A549 (cell line): ENCODE results near the gene GFRAL. TPM values are rescaled to one million over a fixed set of nuclear protein-coding genes. Genes with fewer than 3 reads are reported as not detected.

Source experiments
- ATAC-seq, 2 experiments: fragments of 200-7000 bp in 1 of 2; fragments of >200 bp in 1 of 2; cut with Nextera tagmentation in 1 of 2; cut with Tn5 transposase in 1 of 2; 3 replicates each; pipeline versions ENCODE4 v1.8.0 to v1.9.1; 2018 to 2020; ENCODE audit warnings: mild to moderate bottlenecking in 1 of 2, moderate library complexity in 1 of 2
- CTCF ChIA-PET: fragments of 300-600 bp; sonication (Branson Sonifier 250); formaldehyde crosslinking; extraction: SDS; loops from one replicate; lab custom pipeline; 2021; ENCODE audit warnings: antibody characterized with exemption, inconsistent platforms; lab: Yijun Ruan, JAX
- POLR2A ChIA-PET: fragments of 350-600 bp; formaldehyde crosslinking; extraction: SDS; loops from one replicate; lab custom pipeline; 2021; ENCODE audit warnings: antibody characterized with exemption, inconsistent platforms; lab: Yijun Ruan, JAX
- DNase-seq, 2 experiments: peaks; one replicate each; pipeline versions ENCODE4 v3.0.0 to v3.0.0-alpha.2; 2011 to 2016; ENCODE audit warnings: low read depth in 1 of 2, low spot score in 1 of 2
- FAIRE-seq: peaks from 2 replicates; lab custom pipeline; 2011; peaks lifted over from hg19 to GRCh38; lab: Jason Lieb, UNC
- H3K27ac ChIP-seq, 2 experiments: fragments of >200 bp; sonication (Bioruptor Twin); formaldehyde crosslinking; 3 replicates each; pipeline ENCODE4 v1.5.1; 2016 to 2017
- H3K4me1 ChIP-seq: fragments of >200 bp; sonication (Bioruptor Twin); formaldehyde crosslinking; 3 replicates; pipeline ENCODE4 v1.6.1; 2016
- H3K4me2 ChIP-seq: fragments of >200 bp; sonication (Bioruptor Twin); formaldehyde crosslinking; 3 replicates; pipeline ENCODE4 v1.6.1; 2016
- H3K4me3 ChIP-seq: fragments of >200 bp; sonication (Bioruptor Twin); formaldehyde crosslinking; 3 replicates; pipeline ENCODE4 v1.5.1; 2016
- H3K9me3 ChIP-seq: fragments of >200 bp; sonication (Bioruptor Twin); formaldehyde crosslinking; 3 replicates; pipeline ENCODE4 v1.6.1; 2016
- CBX2 ChIP-seq: fragments of 200-600 bp; sonication (generic); IDR thresholded peaks from 2 replicates; pipeline ENCODE4 v1.6.1; 2016; ENCODE audit warnings: low read depth, mild to moderate bottlenecking, borderline replicate concordance
- CHD4 ChIP-seq: fragments of 200-600 bp; sonication (generic); IDR thresholded peaks from 2 replicates; pipeline ENCODE4 v1.6.1; 2016; ENCODE audit warnings: antibody characterized with exemption, mild to moderate bottlenecking, borderline replicate concordance
- EHF ChIP-seq: fragments of 250-450 bp; sonication (Bioruptor Pico); IDR thresholded peaks from 2 replicates; pipeline ENCODE4 v1.5.0; 2020; ENCODE audit warnings: mild to moderate bottlenecking
- EHMT2 ChIP-seq: fragments of 200-600 bp; sonication (generic); IDR thresholded peaks from 2 replicates; pipeline ENCODE4 v1.6.1; 2016; ENCODE audit warnings: antibody characterized with exemption, low read depth, mild to moderate bottlenecking, moderate library complexity
- JUNB ChIP-seq: fragments of >200 bp; sonication (Bioruptor Twin); formaldehyde crosslinking; IDR thresholded peaks from 2 replicates; pipeline ENCODE4 v1.6.1; 2016
- KDM1A ChIP-seq: fragments of 200-600 bp; sonication (generic); IDR thresholded peaks from 2 replicates; pipeline ENCODE4 v1.6.1; 2016; ENCODE audit warnings: low read depth, mild to moderate bottlenecking
- MYC ChIP-seq: IDR thresholded peaks from 2 replicates; pipeline ENCODE4 v1.6.1; 2012; ENCODE audit warnings: mild to moderate bottlenecking, inconsistent platforms, low read length, improper control_type of control experiment, borderline replicate concordance
- NPAS2 ChIP-seq: fragments of 250-450 bp; sonication (Bioruptor Pico); IDR thresholded peaks from 2 replicates; pipeline ENCODE4 v1.8.0; 2022; ENCODE audit warnings: mild to moderate bottlenecking, moderate library complexity, borderline replicate concordance
- PHF8 ChIP-seq: fragments of 200-600 bp; sonication (generic); IDR thresholded peaks from 2 replicates; pipeline ENCODE4 v1.6.1; 2016; ENCODE audit warnings: low read depth, mild to moderate bottlenecking, antibody characterized with exemption, moderate library complexity, borderline replicate concordance
- POLR2A ChIP-seq: IDR thresholded peaks from 2 replicates; pipeline ENCODE4 v1.6.1; 2012; ENCODE audit warnings: mild to moderate bottlenecking, low read length
- RCOR1 ChIP-seq: fragments of 150-350 bp; IDR thresholded peaks from 2 replicates; pipeline ENCODE4 v1.6.1; 2014; ENCODE audit warnings: antibody characterized with exemption, low read length, low read depth
- RFX5 ChIP-seq: fragments of 450-650 bp; IDR thresholded peaks from 2 replicates; pipeline ENCODE4 v1.7.1; 2014; ENCODE audit warnings: antibody characterized with exemption, mild to moderate bottlenecking, moderate library complexity
- SREBF2 ChIP-seq: fragments of 450-650 bp; IDR thresholded peaks from 2 replicates; pipeline ENCODE4 v1.6.1; 2014; ENCODE audit warnings: mild to moderate bottlenecking, moderate library complexity
- TFCP2L1 ChIP-seq: fragments of 250-450 bp; sonication (Bioruptor Pico); IDR thresholded peaks from 2 replicates; pipeline ENCODE4 v1.5.0; 2021; ENCODE audit warnings: mild to moderate bottlenecking
- TP53 ChIP-seq: fragments of 250-450 bp; sonication (Bioruptor Pico); IDR thresholded peaks from 2 replicates; pipeline ENCODE4 v1.5.0; 2021; ENCODE audit warnings: mild to moderate bottlenecking, moderate library complexity
- ZSCAN20 ChIP-seq: fragments of 250-450 bp; sonication (Bioruptor Pico); IDR thresholded peaks from 2 replicates; pipeline ENCODE4 v1.8.0; 2022; ENCODE audit warnings: mild to moderate bottlenecking, moderate library complexity
- WGBS: methylation state at CpG from one replicate; pipeline ENCODE4 v1.1.6; 2017; ENCODE audit errors: missing lambda C conversion rate; 5-methylcytosine and 5-hydroxymethylcytosine counted together
- polyA plus RNA-seq, 4 experiments: library from polyadenylated mRNA; depleted of rRNA in 3 of 4; stranded (reverse); fragments of >200 nt; fragmentation: RNase III in 1 of 4; extraction: RNeasy Plus Mini Kit Qiagen cat#74134 plus additional on column Dnase treatment in 1 of 4; gene quantifications; 2 replicates in 3 of 4; 3 replicates in 1 of 4; pipeline ENCODE4 v1.2.3, GENCODE V29; 2011 to 2017
- TF ChIP-seq, protein P1 (sequence below): fragments of 200-600 bp; sonication (generic); IDR thresholded peaks from 2 replicates; pipeline ENCODE4 v1.6.1; 2016; ENCODE audit warnings: antibody characterized with exemption, mild to moderate bottlenecking, moderate library complexity
- TF ChIP-seq, protein P2 (sequence below): IDR thresholded peaks from 2 replicates; pipeline ENCODE4 v1.6.1; 2012
- TF ChIP-seq, protein P3 (sequence below): IDR thresholded peaks from 2 replicates; pipeline ENCODE4 v1.6.1; 2012
- TF ChIP-seq, protein P4 (sequence below): fragments of >200 bp; sonication (Bioruptor Twin); formaldehyde crosslinking; IDR thresholded peaks from 3 replicates; pipeline ENCODE4 v1.6.1; 2016
- TF ChIP-seq, protein P5 (sequence below): fragments of 250-450 bp; sonication (Bioruptor Pico); IDR thresholded peaks from 2 replicates; pipeline ENCODE4 v1.5.0; 2020; ENCODE audit warnings: low read depth, mild to moderate bottlenecking, moderate library complexity
- TF ChIP-seq, protein P6 (sequence below): fragments of 450-650 bp; IDR thresholded peaks from 2 replicates; pipeline ENCODE4 v1.6.1; 2014; ENCODE audit warnings: antibody characterized with exemption

Gene GFRAL
- polyA plus RNA-seq, 2 of the 4 experiments (the other 2 are of a cell fraction), result not detected

DNA sequence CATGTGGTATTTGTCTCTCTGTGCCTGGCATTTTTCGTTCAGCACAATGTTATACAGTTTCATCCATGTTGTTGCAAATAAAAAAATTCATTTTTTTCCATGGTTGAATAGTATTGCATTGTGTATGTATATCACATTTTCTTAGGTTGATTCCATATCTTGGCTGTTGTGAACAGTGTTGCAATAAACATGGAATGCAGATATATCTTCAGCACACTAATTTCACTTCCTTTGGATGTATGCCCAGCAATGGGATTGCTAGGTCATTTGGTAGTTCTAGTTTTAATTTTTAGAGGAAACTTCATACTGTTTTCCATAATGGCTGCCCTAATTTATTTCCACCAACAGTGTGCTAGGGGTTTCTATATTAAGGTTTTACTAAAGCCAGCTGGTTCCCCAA lies 52.6 kb downstream of the GFRAL start (continued):
- TF ChIP-seq, protein P1, sequence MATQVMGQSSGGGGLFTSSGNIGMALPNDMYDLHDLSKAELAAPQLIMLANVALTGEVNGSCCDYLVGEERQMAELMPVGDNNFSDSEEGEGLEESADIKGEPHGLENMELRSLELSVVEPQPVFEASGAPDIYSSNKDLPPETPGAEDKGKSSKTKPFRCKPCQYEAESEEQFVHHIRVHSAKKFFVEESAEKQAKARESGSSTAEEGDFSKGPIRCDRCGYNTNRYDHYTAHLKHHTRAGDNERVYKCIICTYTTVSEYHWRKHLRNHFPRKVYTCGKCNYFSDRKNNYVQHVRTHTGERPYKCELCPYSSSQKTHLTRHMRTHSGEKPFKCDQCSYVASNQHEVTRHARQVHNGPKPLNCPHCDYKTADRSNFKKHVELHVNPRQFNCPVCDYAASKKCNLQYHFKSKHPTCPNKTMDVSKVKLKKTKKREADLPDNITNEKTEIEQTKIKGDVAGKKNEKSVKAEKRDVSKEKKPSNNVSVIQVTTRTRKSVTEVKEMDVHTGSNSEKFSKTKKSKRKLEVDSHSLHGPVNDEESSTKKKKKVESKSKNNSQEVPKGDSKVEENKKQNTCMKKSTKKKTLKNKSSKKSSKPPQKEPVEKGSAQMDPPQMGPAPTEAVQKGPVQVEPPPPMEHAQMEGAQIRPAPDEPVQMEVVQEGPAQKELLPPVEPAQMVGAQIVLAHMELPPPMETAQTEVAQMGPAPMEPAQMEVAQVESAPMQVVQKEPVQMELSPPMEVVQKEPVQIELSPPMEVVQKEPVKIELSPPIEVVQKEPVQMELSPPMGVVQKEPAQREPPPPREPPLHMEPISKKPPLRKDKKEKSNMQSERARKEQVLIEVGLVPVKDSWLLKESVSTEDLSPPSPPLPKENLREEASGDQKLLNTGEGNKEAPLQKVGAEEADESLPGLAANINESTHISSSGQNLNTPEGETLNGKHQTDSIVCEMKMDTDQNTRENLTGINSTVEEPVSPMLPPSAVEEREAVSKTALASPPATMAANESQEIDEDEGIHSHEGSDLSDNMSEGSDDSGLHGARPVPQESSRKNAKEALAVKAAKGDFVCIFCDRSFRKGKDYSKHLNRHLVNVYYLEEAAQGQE, result no peak
- TF ChIP-seq POLR2A, result no peak
- TF ChIP-seq, protein P2, sequence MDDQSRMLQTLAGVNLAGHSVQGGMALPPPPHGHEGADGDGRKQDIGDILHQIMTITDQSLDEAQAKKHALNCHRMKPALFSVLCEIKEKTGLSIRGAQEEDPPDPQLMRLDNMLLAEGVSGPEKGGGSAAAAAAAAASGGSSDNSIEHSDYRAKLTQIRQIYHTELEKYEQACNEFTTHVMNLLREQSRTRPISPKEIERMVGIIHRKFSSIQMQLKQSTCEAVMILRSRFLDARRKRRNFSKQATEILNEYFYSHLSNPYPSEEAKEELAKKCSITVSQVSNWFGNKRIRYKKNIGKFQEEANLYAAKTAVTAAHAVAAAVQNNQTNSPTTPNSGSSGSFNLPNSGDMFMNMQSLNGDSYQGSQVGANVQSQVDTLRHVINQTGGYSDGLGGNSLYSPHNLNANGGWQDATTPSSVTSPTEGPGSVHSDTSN, result no peak
- no peak for TF ChIP-seq PHF8
- TF ChIP-seq RFX5, result no peak
- no peak for TF ChIP-seq CBX2
- TF ChIP-seq RCOR1, result no peak

DNA sequence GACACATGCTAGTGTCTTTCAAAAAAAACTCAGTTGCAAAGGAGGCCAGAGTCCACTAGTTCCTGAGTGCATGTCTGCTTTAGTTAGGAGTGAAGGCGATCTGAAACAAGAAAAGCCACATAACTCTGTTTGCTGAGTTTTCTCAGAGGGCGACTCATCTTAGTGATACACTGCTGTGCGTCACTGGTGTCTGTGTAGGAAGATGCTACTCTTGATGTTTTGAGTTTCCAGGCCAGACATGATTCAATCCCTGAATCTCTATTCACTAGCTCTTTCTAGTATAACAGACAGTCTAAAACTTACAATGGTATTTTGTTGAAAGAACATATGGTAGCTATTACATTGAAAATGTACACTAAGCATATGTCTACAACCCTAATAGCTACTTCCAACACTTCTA lies 60.9 kb downstream of the GFRAL start:
- CTCF ChIA-PET, result interaction anchor here (1.5 kb wide), 1 partner anchor 21 kb away, joined by 3 read pairs; no protein-coding TSS in a partner anchor
- no peak for ATAC-seq
- POLR2A ChIA-PET, result no interaction called here
- H3K9me3 ChIP-seq, result no peaks in the 10 kb centered on the region
- no peaks in the 10 kb centered on the region for H3K4me1 ChIP-seq
- WGBS, result 16% methylated on average over 3 of the region's 3 CpGs
- no peak for FAIRE-seq
- no peak overlapping the region for H3K4me2 ChIP-seq
- no peak overlapping the region for H3K27ac ChIP-seq
- no peak for TF ChIP-seq POLR2A
- no peak for TF ChIP-seq EHMT2
- TF ChIP-seq, protein P3, sequence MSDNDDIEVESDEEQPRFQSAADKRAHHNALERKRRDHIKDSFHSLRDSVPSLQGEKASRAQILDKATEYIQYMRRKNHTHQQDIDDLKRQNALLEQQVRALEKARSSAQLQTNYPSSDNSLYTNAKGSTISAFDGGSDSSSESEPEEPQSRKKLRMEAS, result no peak
- TF ChIP-seq ZSCAN20 (CRISPR knock-in tag), result no peak
- no peak for TF ChIP-seq SREBF2
- TF ChIP-seq TFCP2L1, result no peak
- TF ChIP-seq, protein P4, sequence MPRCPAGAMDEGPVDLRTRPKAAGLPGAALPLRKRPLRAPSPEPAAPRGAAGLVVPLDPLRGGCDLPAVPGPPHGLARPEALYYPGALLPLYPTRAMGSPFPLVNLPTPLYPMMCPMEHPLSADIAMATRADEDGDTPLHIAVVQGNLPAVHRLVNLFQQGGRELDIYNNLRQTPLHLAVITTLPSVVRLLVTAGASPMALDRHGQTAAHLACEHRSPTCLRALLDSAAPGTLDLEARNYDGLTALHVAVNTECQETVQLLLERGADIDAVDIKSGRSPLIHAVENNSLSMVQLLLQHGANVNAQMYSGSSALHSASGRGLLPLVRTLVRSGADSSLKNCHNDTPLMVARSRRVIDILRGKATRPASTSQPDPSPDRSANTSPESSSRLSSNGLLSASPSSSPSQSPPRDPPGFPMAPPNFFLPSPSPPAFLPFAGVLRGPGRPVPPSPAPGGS, result no peak
- TF ChIP-seq CHD4, result no peak
- TF ChIP-seq KDM1A, result no peak
- TF ChIP-seq NPAS2 (CRISPR knock-in tag), result no peak
- no peak for TF ChIP-seq CBX2
- no peak for TF ChIP-seq RFX5
- TF ChIP-seq, protein P5, sequence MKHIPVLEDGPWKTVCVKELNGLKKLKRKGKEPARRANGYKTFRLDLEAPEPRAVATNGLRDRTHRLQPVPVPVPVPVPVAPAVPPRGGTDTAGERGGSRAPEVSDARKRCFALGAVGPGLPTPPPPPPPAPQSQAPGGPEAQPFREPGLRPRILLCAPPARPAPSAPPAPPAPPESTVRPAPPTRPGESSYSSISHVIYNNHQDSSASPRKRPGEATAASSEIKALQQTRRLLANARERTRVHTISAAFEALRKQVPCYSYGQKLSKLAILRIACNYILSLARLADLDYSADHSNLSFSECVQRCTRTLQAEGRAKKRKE, result no peak
- TF ChIP-seq, protein P1, result no peak
- TF ChIP-seq, protein P6, sequence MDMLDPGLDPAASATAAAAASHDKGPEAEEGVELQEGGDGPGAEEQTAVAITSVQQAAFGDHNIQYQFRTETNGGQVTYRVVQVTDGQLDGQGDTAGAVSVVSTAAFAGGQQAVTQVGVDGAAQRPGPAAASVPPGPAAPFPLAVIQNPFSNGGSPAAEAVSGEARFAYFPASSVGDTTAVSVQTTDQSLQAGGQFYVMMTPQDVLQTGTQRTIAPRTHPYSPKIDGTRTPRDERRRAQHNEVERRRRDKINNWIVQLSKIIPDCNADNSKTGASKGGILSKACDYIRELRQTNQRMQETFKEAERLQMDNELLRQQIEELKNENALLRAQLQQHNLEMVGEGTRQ, result no peak
- no peak for TF ChIP-seq EHF
- no peak for TF ChIP-seq TP53 (CRISPR knock-in tag)
- TF ChIP-seq MYC, result no peak
- TF ChIP-seq JUNB, result no peak
- TF ChIP-seq, all 56 proteins: peak for 0
- DNase-seq, result no peak
- H3K4me3 ChIP-seq, result no peak overlapping the region
